HUES48 (cell line): ENCODE measurements around the gene TBC1D30.

Source experiments
- H3K27ac ChIP-seq: one replicate; pipeline ENCODE4 v1.7.0; 2013; ENCODE audit warnings: low read depth, low read length, inconsistent platforms
- H3K27me3 ChIP-seq: 2 replicates; pipeline ENCODE4 v1.6.1; 2013; ENCODE audit warnings: mild to moderate bottlenecking, low read length; ENCODE audit not compliant: control insufficient read depth, insufficient read depth
- H3K36me3 ChIP-seq: 2 replicates; pipeline ENCODE4 v1.6.1; 2013; ENCODE audit warnings: low read length; ENCODE audit not compliant: control insufficient read depth, insufficient read depth
- H3K4me1 ChIP-seq: 2 replicates; pipeline ENCODE4 v1.6.1; 2013; ENCODE audit warnings: mild to moderate bottlenecking, low read length; ENCODE audit not compliant: control insufficient read depth, insufficient read depth
- H3K4me3 ChIP-seq: 2 replicates; pipeline ENCODE4 v1.5.1; 2013; ENCODE audit warnings: mild to moderate bottlenecking, low read depth, low read length
- H3K9ac ChIP-seq: 2 replicates; pipeline ENCODE4 v1.6.1; 2013; ENCODE audit warnings: mild to moderate bottlenecking, low read depth, low read length, moderate library complexity
- H3K9me3 ChIP-seq: 2 replicates; pipeline ENCODE4 v1.6.1; 2013; ENCODE audit warnings: low read length; ENCODE audit not compliant: control insufficient read depth, insufficient read depth

The TBC1D30 gene

GRCh38 chr12:64891629-64892028 lies 67.2 kb downstream of the TBC1D30 start:
- Histone ChIP-seq H3K27me3 (no peaks in the 10 kb centered on the region), H3K9me3 (no peaks in the 10 kb centered on the region), H3K9ac (no peak overlapping the region), H3K36me3 (no peaks in the 10 kb centered on the region), H3K4me3 (no peak overlapping the region), H3K27ac (no peak overlapping the region), H3K4me1 (peaks cover 26% of the 10 kb centered on the region)

- Histone ChIP-seq H3K27me3 (no peaks in the 10 kb centered on the region), H3K9ac (no peak overlapping the region), H3K27ac (no peak overlapping the region), H3K36me3 (no peaks in the 10 kb centered on the region), H3K4me1 (peaks cover 24% of the 10 kb centered on the region), H3K9me3 (no peaks in the 10 kb centered on the region), H3K4me3 (no peak overlapping the region)
These were observed 68.1 kb downstream of the TBC1D30 start for GRCh38 chr12:64892561-64892960.

DNA sequence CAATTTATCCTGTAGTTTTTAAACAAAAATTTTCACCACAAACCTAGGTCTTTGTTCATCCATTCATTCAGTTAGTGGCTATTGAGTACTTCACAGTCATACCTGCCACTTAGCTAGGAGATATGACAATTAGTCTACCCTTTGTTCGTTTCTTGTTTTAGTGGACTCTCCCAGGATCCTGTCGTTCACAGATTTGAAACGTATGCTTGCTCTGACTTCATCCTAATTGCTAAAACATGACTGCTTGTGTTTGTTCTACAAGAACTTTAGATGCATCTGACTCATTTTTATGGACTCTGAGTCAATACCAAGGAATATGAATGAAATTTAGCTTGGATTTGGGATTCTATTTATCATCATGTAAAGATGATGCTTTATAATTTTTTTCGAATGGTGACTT lies 69.5 kb downstream of the TBC1D30 start:
- Histone ChIP-seq H3K27me3 (no peaks in the 10 kb centered on the region), H3K36me3 (no peaks in the 10 kb centered on the region), H3K4me3 (no peak overlapping the region), H3K9ac (no peak overlapping the region), H3K4me1 (peaks cover 18% of the 10 kb centered on the region), H3K9me3 (no peaks in the 10 kb centered on the region), H3K27ac (no peak overlapping the region)

DNA sequence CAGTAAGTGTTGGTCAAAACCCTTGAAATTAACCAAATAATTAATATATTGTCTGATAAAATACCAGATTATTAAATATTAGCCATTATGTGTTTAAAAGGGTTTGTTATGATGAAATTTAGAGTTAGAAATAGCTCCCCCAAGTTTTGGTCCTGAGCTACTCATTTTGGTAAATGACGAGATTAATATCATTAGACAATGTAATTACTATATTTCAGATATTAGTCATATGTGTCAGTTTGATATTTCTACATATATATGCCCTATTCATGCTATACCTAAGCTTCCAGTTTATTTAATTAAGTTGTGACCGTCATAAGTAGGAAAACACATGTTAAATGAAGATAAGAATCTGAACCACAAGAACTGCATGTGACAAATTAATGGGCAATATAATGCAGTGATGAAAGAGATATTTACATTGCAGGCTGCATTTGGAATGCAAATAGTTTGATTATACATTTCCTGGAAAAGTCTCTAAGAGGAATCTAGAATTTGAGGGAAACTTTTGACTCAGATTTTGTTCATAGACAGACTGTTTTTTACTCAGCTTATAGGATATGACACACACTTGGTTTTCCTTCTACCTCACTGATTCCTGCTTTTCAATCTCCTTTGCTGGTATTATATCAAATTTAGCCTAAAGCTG lies 70.5 kb downstream of the TBC1D30 start:
- H3K4me1 ChIP-seq, result peaks cover 8% of the 10 kb centered on the region
- H3K27ac ChIP-seq, result no peak overlapping the region
- no peaks in the 10 kb centered on the region for H3K27me3 ChIP-seq
- no peaks in the 10 kb centered on the region for H3K9me3 ChIP-seq
- no peak overlapping the region for H3K9ac ChIP-seq
- no peaks in the 10 kb centered on the region for H3K36me3 ChIP-seq
- H3K4me3 ChIP-seq, result no peak overlapping the region

GRCh38 chr12:64895526-64895925 lies 71.1 kb downstream of the TBC1D30 start:
- H3K4me3 ChIP-seq, result no peak overlapping the region
- no peak overlapping the region for H3K27ac ChIP-seq
- peaks cover 3% of the 10 kb centered on the region for H3K4me1 ChIP-seq
- H3K36me3 ChIP-seq, result no peaks in the 10 kb centered on the region
- H3K9me3 ChIP-seq, result no peaks in the 10 kb centered on the region
- H3K9ac ChIP-seq, result no peak overlapping the region
- H3K27me3 ChIP-seq, result no peaks in the 10 kb centered on the region

DNA sequence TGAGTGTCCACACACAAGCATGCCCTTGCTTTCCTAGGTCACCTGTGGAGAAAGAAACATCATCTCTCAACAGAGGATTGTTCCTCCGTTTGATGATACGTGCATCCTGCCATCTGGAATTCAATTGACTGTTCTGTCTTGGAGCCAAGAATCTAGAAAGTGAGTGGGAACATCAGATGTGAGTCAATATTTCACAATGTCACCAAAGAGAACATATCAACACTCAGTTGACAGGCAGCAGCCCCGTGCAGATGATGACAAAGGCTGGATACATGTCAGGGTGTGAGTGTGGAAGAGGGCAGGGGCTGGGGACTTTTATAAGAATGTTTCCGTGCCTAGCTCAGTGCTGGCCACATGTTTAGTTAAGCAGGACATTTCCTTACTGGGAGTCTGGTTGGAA lies 76.1 kb downstream of the TBC1D30 start:
- Histone ChIP-seq H3K36me3 (no peaks in the 10 kb centered on the region), H3K9ac (no peak overlapping the region), H3K4me1 (no peaks in the 10 kb centered on the region), H3K27ac (no peak overlapping the region), H3K9me3 (no peaks in the 10 kb centered on the region), H3K4me3 (no peak overlapping the region), H3K27me3 (no peaks in the 10 kb centered on the region)

DNA sequence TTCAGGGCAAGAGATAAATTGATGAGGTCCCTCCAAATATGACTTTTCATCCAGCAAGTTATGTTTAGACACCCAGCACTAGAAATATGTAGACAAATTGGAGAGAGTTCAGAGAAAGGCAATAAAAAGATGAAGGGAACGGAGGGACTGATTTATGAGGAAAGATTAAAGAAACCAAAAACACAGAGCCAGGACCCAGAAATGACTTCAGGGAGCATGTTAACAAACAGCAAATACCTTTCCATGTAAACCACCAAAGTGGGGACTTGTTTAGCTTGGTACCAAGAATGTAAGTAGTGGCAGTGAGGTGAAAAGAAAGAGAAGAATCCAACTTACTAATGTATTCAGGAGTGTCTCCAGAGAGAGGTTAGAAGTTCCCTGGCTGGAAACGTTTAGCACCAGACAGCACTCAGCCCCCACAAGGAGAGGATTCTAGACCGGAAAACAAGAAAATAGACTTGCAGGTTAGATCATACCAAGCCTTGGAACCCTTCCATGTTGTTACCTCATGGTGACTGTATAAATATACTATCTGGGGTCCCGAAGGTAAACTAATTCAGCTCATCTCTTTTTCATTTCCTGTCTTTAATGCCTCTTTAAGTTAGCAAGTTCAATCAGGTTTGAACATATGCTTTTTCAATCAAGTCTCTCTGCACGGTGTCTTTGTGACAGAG lies 79.2 kb downstream of the TBC1D30 start:
- H3K4me3 ChIP-seq, result no peak overlapping the region
- no peak overlapping the region for H3K27ac ChIP-seq
- no peaks in the 10 kb centered on the region for H3K4me1 ChIP-seq
- H3K9me3 ChIP-seq, result no peaks in the 10 kb centered on the region
- H3K36me3 ChIP-seq, result no peaks in the 10 kb centered on the region
- H3K27me3 ChIP-seq, result no peaks in the 10 kb centered on the region
- H3K9ac ChIP-seq, result no peak overlapping the region

DNA sequence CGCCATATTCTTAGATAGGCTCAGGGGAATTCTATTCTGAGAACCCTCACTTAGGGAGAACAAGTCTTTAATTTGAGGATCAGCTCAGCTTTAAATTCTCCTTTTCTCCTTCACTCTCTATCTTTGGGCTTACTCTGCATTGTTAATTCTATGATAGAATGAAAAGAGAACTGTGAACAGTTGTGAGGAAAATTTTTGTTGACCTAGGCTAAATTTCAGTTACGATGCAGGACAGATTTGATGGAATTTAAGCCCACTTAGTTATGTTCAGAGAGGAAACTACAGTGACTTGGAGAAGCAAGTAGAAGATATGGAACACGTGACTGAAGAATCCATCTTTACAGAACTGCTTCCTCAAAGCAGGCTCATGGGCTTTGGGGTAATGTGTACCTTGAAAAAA lies 82.7 kb downstream of the TBC1D30 start:
- Histone ChIP-seq H3K9me3 (no peaks in the 10 kb centered on the region), H3K27ac (no peak overlapping the region), H3K4me3 (no peak overlapping the region), H3K27me3 (no peaks in the 10 kb centered on the region), H3K36me3 (no peaks in the 10 kb centered on the region), H3K9ac (no peak overlapping the region), H3K4me1 (no peaks in the 10 kb centered on the region)

DNA sequence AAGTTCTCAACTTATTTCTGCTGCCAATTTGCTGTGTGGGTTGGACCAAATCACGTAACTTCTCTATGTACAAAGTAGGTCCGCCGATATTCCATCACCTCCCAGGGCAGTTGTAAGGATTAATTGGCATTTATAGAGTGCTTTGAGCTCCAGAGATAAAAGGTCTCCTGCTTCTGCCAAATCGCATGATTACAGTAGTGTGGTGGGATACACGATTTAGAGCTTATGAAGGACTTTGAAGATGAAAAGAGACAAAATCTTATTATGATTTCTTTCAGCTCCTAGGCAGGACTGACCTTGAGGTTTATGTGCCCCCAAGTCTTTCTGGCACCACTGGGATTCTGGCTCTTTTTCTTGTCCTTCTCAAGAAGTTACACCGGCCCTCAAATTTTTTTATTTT lies 84.7 kb downstream of the TBC1D30 start:
- no peak overlapping the region for H3K27ac ChIP-seq
- no peak overlapping the region for H3K9ac ChIP-seq
- H3K9me3 ChIP-seq, result no peaks in the 10 kb centered on the region
- no peaks in the 10 kb centered on the region; the same call in 1 of the 2 replicates for H3K4me1 ChIP-seq
- no peak overlapping the region for H3K4me3 ChIP-seq
- H3K27me3 ChIP-seq, result no peaks in the 10 kb centered on the region; the same call in 1 of the 2 replicates
- H3K36me3 ChIP-seq, result no peaks in the 10 kb centered on the region

DNA sequence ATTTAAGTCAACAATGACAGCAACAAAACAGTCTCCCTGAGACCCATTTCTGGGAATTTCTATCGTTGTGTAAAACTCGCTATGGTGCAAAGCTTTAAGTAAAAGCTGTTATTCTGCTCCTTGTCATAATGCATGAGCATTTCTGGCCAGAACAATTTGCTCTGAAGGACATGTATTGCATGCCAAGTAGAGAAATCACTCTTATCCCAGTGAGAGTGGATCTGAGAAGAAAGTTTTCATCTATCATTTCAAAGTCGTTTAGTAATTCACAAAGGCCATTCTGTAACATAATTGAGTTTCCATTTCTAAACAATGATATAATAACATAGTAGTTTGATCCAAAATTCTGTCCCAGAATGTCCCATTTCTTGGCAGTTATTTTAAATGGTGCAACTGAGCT lies 86.6 kb downstream of the TBC1D30 start:
- Histone ChIP-seq H3K36me3 (no peaks in the 10 kb centered on the region), H3K27ac (no peak overlapping the region), H3K9ac (no peak overlapping the region), H3K4me1 (peaks cover 7% of the 10 kb centered on the region), H3K9me3 (no peaks in the 10 kb centered on the region), H3K4me3 (no peak overlapping the region), H3K27me3 (no peaks in the 10 kb centered on the region; the same call in 1 of the 2 replicates)

- Histone ChIP-seq H3K27me3 (no peaks in the 10 kb centered on the region; the same call in 1 of the 2 replicates), H3K4me3 (no peak overlapping the region), H3K9me3 (no peaks in the 10 kb centered on the region), H3K27ac (no peak overlapping the region), H3K36me3 (no peaks in the 10 kb centered on the region), H3K4me1 (peaks cover 7% of the 10 kb centered on the region), H3K9ac (no peak overlapping the region)
These were observed 87.5 kb downstream of the TBC1D30 start for GRCh38 chr12:64911912-64912311.
